GM18498 (cell line): ENCODE data around the gene DNAJB2.

Source experiments
- ATAC-seq: cut with Tn5 transposase; IDR thresholded peaks from one replicate; pipeline ENCODE4 v1.9.1; 2021; ENCODE audit warnings: mild to moderate bottlenecking, moderate library complexity; ENCODE audit not compliant: unreplicated experiment

Gene DNAJB2

GRCh38 chr2:219279151-219279915 lies at the start of gene DNAJB2:
Gene DNAJB2, plus strand, starts transcription at chr2:219279366. Its CDS starts 468 bp downstream, at chr2:219279834.
- ATAC-seq: peak; percentile 92

- ATAC-seq: no peak
These were observed 49.1 kb upstream of the DNAJB2 start for GRCh38 chr2:219230059-219230540.

- no peak for ATAC-seq
These were observed 44.8 kb upstream of the DNAJB2 start for GRCh38 chr2:219234331-219234730.

GRCh38 chr2:219243291-219243761 lies 35.8 kb upstream of the DNAJB2 start:
- no peak for ATAC-seq

GRCh38 chr2:219244789-219245147 lies 34.4 kb upstream of the DNAJB2 start:
- ATAC-seq: no peak

GRCh38 chr2:219245148-219245898 lies 33.8 kb upstream of the DNAJB2 start, which contains the start of the genes GLB1L and STK16:
Gene GLB1L, minus strand, starts transcription at chr2:219245444. Its CDS starts 1,871 bp downstream, at chr2:219243573.
Gene STK16, plus strand, starts transcription at chr2:219245479. Its CDS starts 521 bp downstream, at chr2:219246000.
- ATAC-seq: peak; percentile 72

GRCh38 chr2:219245899-219246230 lies 33.3 kb upstream of the DNAJB2 start:
- no peak for ATAC-seq

GRCh38 chr2:219246559-219246958 lies 32.6 kb upstream of the DNAJB2 start:
- no peak for ATAC-seq

GRCh38 chr2:219247678-219248642 lies 31.2 kb upstream of the DNAJB2 start:
- no peak for ATAC-seq

- no peak for ATAC-seq
These were observed 30.3 kb upstream of the DNAJB2 start for GRCh38 chr2:219248845-219249202.

GRCh38 chr2:219249203-219249980 lies 29.8 kb upstream of the DNAJB2 start:
- ATAC-seq: peak; percentile 29

GRCh38 chr2:219250049-219250781 lies 29.0 kb upstream of the DNAJB2 start:
- no peak for ATAC-seq

GRCh38 chr2:219251656-219252055 lies 27.5 kb upstream of the DNAJB2 start:
- no peak for ATAC-seq

- no peak for ATAC-seq
These were observed 27.1 kb upstream of the DNAJB2 start for GRCh38 chr2:219252084-219252483.

- ATAC-seq: no peak
These were observed 26.6 kb upstream of the DNAJB2 start for GRCh38 chr2:219252570-219252899.

- ATAC-seq: peak; percentile 18
These were observed 26.0 kb upstream of the DNAJB2 start, which contains the start of gene TUBA4B for GRCh38 chr2:219252900-219253752. Gene TUBA4B, plus strand, starts transcription at chr2:219253243. Its CDS starts 165 bp downstream, at chr2:219253408.

- ATAC-seq: peak; percentile 60
These were observed 25.2 kb upstream of the DNAJB2 start, which contains the start of gene TUBA4A for GRCh38 chr2:219253753-219254589. Gene TUBA4A, minus strand, starts transcription at chr2:219253918. Its CDS starts 60 bp downstream, at chr2:219253858.
